C1 segment of cervical spinal cord (tissue), 14 donors: Measurements from ENCODE around the gene SGMS2.
"Not testable (repeated sequence)": the region's sequence is repeated elsewhere in the genome, so short reads cannot be mapped to it uniquely, and the experiment has no call there.

Experiments
- DNase-seq, 14 donors: peaks; one replicate each; lab custom pipeline; 2025; lab: John Stamatoyannopoulos, UW

The SGMS2 gene

GRCh38 chr4:107866726-107867125 is 42.0 kb downstream of the SGMS2 start:
- no peak for DNase-seq

- no peak for DNase-seq
Measured at GRCh38 chr4:107870236-107870635, 45.5 kb downstream of the SGMS2 start.

GRCh38 chr4:107870916-107871786 is 46.4 kb downstream of the SGMS2 start:
- DNase-seq, result no peak

- no peak for DNase-seq
Measured at GRCh38 chr4:107874024-107874423, 49.3 kb downstream of the SGMS2 start.

GRCh38 chr4:107876099-107876498 is 51.4 kb downstream of the SGMS2 start:
- no peak for DNase-seq

- DNase-seq, result no peak
Measured at GRCh38 chr4:107877361-107877760, 52.6 kb downstream of the SGMS2 start.

GRCh38 chr4:107885865-107886264 is 61.1 kb downstream of the SGMS2 start:
- DNase-seq, result no peak

- no peak for DNase-seq
Measured at GRCh38 chr4:107888237-107888636, 63.5 kb downstream of the SGMS2 start.

- no peak for DNase-seq
Measured at GRCh38 chr4:107890779-107891178, 66.0 kb downstream of the SGMS2 start.

GRCh38 chr4:107891299-107891698 is 66.6 kb downstream of the SGMS2 start:
- DNase-seq, result no peak

GRCh38 chr4:107893171-107894137 is 68.7 kb downstream of the SGMS2 start:
- DNase-seq, result no peak

- no peak for DNase-seq
Measured at GRCh38 chr4:107894138-107894603, 69.4 kb downstream of the SGMS2 start.

GRCh38 chr4:107896158-107896645 is 71.5 kb downstream of the SGMS2 start:
- no peak for DNase-seq

GRCh38 chr4:107896646-107897045 is 71.9 kb downstream of the SGMS2 start:
- DNase-seq, result no peak

GRCh38 chr4:107897823-107898222 is 73.1 kb downstream of the SGMS2 start:
- DNase-seq, result no peak

GRCh38 chr4:107900067-107900466 is 75.3 kb downstream of the SGMS2 start:
- no peak for DNase-seq

- no peak for DNase-seq
Measured at GRCh38 chr4:107900508-107900907, 75.8 kb downstream of the SGMS2 start.

- no peak for DNase-seq
Measured at GRCh38 chr4:107901213-107901934, 76.6 kb downstream of the SGMS2 start.

GRCh38 chr4:107902715-107903114 is 78.0 kb downstream of the SGMS2 start:
- DNase-seq, result no peak

GRCh38 chr4:107905082-107905481 is 80.3 kb downstream of the SGMS2 start:
- not testable (repeated sequence) for DNase-seq

- DNase-seq, result no peak
Measured at GRCh38 chr4:107906458-107907100, 81.8 kb downstream of the SGMS2 start.
